PC-3 (cell line): Measurements from ENCODE around the gene ATP12A.

ENCODE experiments used
- EZH2 ChIP-seq: fragments of 300-600 bp; sonication (generic); IDR thresholded peaks from one replicate; pipeline ENCODE4 v1.6.1; 2017; ENCODE audit warnings: antibody characterized with exemption, mild to moderate bottlenecking, low read length; ENCODE audit not compliant: unreplicated experiment
- EZH2phosphoT487 ChIP-seq: fragments of 300-600 bp; sonication (generic); IDR thresholded peaks from 2 replicates; pipeline ENCODE4 v1.6.1; 2018; ENCODE audit warnings: mild to moderate bottlenecking, antibody characterized with exemption, low read length, borderline replicate concordance

DNA sequence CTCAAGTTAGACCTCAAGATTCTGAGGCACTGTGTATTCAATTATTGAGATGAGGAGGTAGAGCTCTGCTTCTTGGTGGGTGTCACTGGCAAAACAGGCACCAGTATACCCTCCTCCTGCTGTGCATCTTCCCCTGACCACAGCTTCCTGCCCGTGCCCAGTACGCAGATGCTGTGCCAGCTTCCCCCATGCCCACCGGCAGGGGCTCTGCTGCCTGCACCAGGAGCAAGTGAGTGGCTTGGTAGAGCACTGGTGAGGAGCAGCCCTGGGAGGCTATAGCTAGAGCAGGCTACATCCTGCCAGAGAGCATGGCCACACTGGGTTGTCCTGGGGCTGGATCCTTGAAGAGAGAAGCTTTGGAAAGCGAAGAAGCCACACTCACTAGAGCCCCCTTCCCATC, 62.8 kb downstream of the ATP12A start:
- TF ChIP-seq EZH2, result no peak
- no peak for TF ChIP-seq EZH2phosphoT487
